Activated CD4-positive, alpha-beta T cell treated with anti-CD3 and anti-CD28 coated beads, Interleukin-2, amount 50 U/mL, for 1 hour (primary cell): ENCODE measurements around the gene THADA.
A peak's percentile ranks its signal among the peaks of the same experiment; 100 is the strongest.

Experiments used
- DNase-seq: peaks from one replicate; pipeline ENCODE4 v3.0.0-alpha.2; 2020

Gene THADA

GRCh38 chr2:43430489-43430888, 165.3 kb downstream of the THADA start:
- no peak for DNase-seq

GRCh38 chr2:43429369-43429768, 166.5 kb downstream of the THADA start:
- DNase-seq = no peak

- DNase-seq = no peak
These were observed 168.8 kb downstream of the THADA start for GRCh38 chr2:43427032-43427424.

GRCh38 chr2:43426305-43427031, 169.4 kb downstream of the THADA start:
- DNase-seq = peak; percentile 44

GRCh38 chr2:43425659-43426058, 170.2 kb downstream of the THADA start:
- DNase-seq = no peak

GRCh38 chr2:43424262-43425207, 171.3 kb downstream of the THADA start:
- DNase-seq = no peak

- no peak for DNase-seq
These were observed 171.9 kb downstream of the THADA start for GRCh38 chr2:43423941-43424261.

- DNase-seq = no peak
These were observed 174.6 kb downstream of the THADA start for GRCh38 chr2:43421194-43421593.

GRCh38 chr2:43420389-43420801, 175.4 kb downstream of the THADA start:
- DNase-seq = no peak

- no peak for DNase-seq
These were observed 176.0 kb downstream of the THADA start for GRCh38 chr2:43419876-43420275.

- no peak for DNase-seq
These were observed 176.6 kb downstream of the THADA start for GRCh38 chr2:43419243-43419642.

GRCh38 chr2:43418680-43419079, 177.2 kb downstream of the THADA start:
- no peak for DNase-seq

- no peak for DNase-seq
These were observed 178.5 kb downstream of the THADA start for GRCh38 chr2:43417300-43417699.

GRCh38 chr2:43415592-43415991, 180.2 kb downstream of the THADA start:
- no peak for DNase-seq

GRCh38 chr2:43414586-43415135, 181.2 kb downstream of the THADA start:
- DNase-seq = no peak

GRCh38 chr2:43414033-43414432, 181.8 kb downstream of the THADA start:
- no peak for DNase-seq

GRCh38 chr2:43412114-43412753, 183.6 kb downstream of the THADA start:
- no peak for DNase-seq

- no peak for DNase-seq
These were observed 185.7 kb downstream of the THADA start for GRCh38 chr2:43410055-43410604.

- DNase-seq = no peak
These were observed 187.3 kb downstream of the THADA start for GRCh38 chr2:43408407-43409160.

- DNase-seq = no peak
These were observed 187.9 kb downstream of the THADA start for GRCh38 chr2:43407935-43408334.

GRCh38 chr2:43406651-43407279, 189.1 kb downstream of the THADA start:
- no peak for DNase-seq

- no peak for DNase-seq
These were observed 190.0 kb downstream of the THADA start for GRCh38 chr2:43405829-43406228.
